SK-N-SH treated with all-trans-retinoic acid at 6 μM for 48 hours (cell line): Measurements from ENCODE around the gene KCNH4.

Experiments used
- ATAC-seq: fragments of 200-7000 bp; cut with Tn5 transposase; 3 replicates; pipeline ENCODE4 v1.9.1; 2020; ENCODE audit warnings: mild to moderate bottlenecking, moderate library complexity
- ARNTL ChIP-seq: fragments of 450-650 bp; formaldehyde crosslinking; IDR thresholded peaks from 2 replicates; pipeline ENCODE4 v1.5.0; 2020; ENCODE audit warnings: low read depth, mild to moderate bottlenecking, moderate library complexity, borderline replicate concordance
- CSDC2 ChIP-seq: fragments of 250-450 bp; sonication (Bioruptor Pico); IDR thresholded peaks from 2 replicates; pipeline ENCODE4 v1.5.0; 2020; ENCODE audit warnings: mild to moderate bottlenecking, moderate library complexity
- CSRNP3 ChIP-seq: fragments of 250-450 bp; sonication (Bioruptor Pico); IDR thresholded peaks from 2 replicates; pipeline ENCODE4 v1.5.1; 2021; ENCODE audit warnings: mild to moderate bottlenecking, moderate library complexity
- ESRRG ChIP-seq: fragments of 250-450 bp; sonication (Bioruptor Pico); IDR thresholded peaks from 2 replicates; pipeline ENCODE4 v1.6.1; 2021; ENCODE audit warnings: mild to moderate bottlenecking
- GLIS3 ChIP-seq: fragments of 250-450 bp; sonication (Bioruptor Pico); IDR thresholded peaks from 2 replicates; pipeline ENCODE4 v1.5.0; 2020; ENCODE audit warnings: mild to moderate bottlenecking, moderate library complexity
- ISL1 ChIP-seq: fragments of 250-450 bp; sonication (Bioruptor Pico); IDR thresholded peaks from 2 replicates; pipeline ENCODE4 v2.1.2; 2022; ENCODE audit warnings: mild to moderate bottlenecking, moderate library complexity
- OSR1 ChIP-seq: fragments of 250-450 bp; sonication (Bioruptor Pico); IDR thresholded peaks from 2 replicates; pipeline ENCODE4 v1.8.0; 2022; ENCODE audit warnings: moderate library complexity, mild to moderate bottlenecking, inconsistent platforms
- PPARA ChIP-seq: fragments of 250-450 bp; sonication (Bioruptor Pico); IDR thresholded peaks from 2 replicates; pipeline ENCODE4 v1.5.0; 2020; ENCODE audit warnings: mild to moderate bottlenecking, borderline replicate concordance
- RARB ChIP-seq: fragments of 250-450 bp; sonication (Bioruptor Pico); IDR thresholded peaks from 2 replicates; pipeline ENCODE4 v1.8.0; 2021; ENCODE audit warnings: mild to moderate bottlenecking, moderate library complexity
- SNAI2 ChIP-seq: fragments of 250-450 bp; sonication (Bioruptor Pico); IDR thresholded peaks from 2 replicates; pipeline ENCODE4 v1.5.0; 2020; ENCODE audit warnings: mild to moderate bottlenecking, moderate library complexity
- TCF4 ChIP-seq: fragments of 250-450 bp; sonication (Bioruptor Pico); IDR thresholded peaks from 2 replicates; pipeline ENCODE4 v1.8.0; 2021; ENCODE audit warnings: mild to moderate bottlenecking, moderate library complexity, borderline replicate concordance
- TOX ChIP-seq: fragments of 250-450 bp; sonication (Bioruptor Pico); IDR thresholded peaks from 2 replicates; pipeline ENCODE4 v1.8.0; 2021; ENCODE audit warnings: mild to moderate bottlenecking, moderate library complexity, borderline replicate concordance
- ZC3H10 ChIP-seq: fragments of 250-450 bp; sonication (Bioruptor Pico); IDR thresholded peaks from 2 replicates; pipeline ENCODE4 v1.5.1; 2021; ENCODE audit warnings: mild to moderate bottlenecking, moderate library complexity
- ZFP3 ChIP-seq: fragments of 250-450 bp; sonication (Bioruptor Pico); IDR thresholded peaks from 2 replicates; pipeline ENCODE4 v1.5.0; 2020; ENCODE audit warnings: mild to moderate bottlenecking, moderate library complexity
- ZNF565 ChIP-seq: fragments of 450-650 bp; formaldehyde crosslinking; conservative IDR thresholded peaks from 2 replicates; pipeline ENCODE4 v1.5.0; 2020; ENCODE audit warnings: low read depth, mild to moderate bottlenecking, moderate library complexity
- ZNF70 ChIP-seq: fragments of 450-650 bp; formaldehyde crosslinking; IDR thresholded peaks from 2 replicates; pipeline ENCODE4 v1.5.0; 2020; ENCODE audit warnings: mild to moderate bottlenecking, moderate library complexity
- TF ChIP-seq, protein P1 (sequence below): fragments of 250-450 bp; sonication (Bioruptor Pico); IDR thresholded peaks from 2 replicates; pipeline ENCODE4 v1.5.0; 2020; ENCODE audit warnings: mild to moderate bottlenecking, moderate library complexity
- TF ChIP-seq, protein P2 (sequence below): fragments of 250-450 bp; sonication (Bioruptor Pico); IDR thresholded peaks from 2 replicates; pipeline ENCODE4 v1.5.1; 2020; ENCODE audit warnings: low read depth, mild to moderate bottlenecking, moderate library complexity
- TF ChIP-seq, protein P3 (sequence below): fragments of 250-450 bp; sonication (Bioruptor Pico); IDR thresholded peaks from 2 replicates; pipeline ENCODE4 v1.8.0; 2021; ENCODE audit warnings: low read depth, mild to moderate bottlenecking, moderate library complexity, borderline replicate concordance
- TF ChIP-seq, protein P4 (sequence below): fragments of 250-450 bp; sonication (Bioruptor Pico); IDR thresholded peaks from 2 replicates; pipeline ENCODE4 v1.8.0; 2020; ENCODE audit warnings: mild to moderate bottlenecking, moderate library complexity, borderline replicate concordance

KCNH4 gene

GRCh38 chr17:42111265-42111636, 69.7 kb downstream of the KCNH4 start (continued):
- TF ChIP-seq, protein P1, sequence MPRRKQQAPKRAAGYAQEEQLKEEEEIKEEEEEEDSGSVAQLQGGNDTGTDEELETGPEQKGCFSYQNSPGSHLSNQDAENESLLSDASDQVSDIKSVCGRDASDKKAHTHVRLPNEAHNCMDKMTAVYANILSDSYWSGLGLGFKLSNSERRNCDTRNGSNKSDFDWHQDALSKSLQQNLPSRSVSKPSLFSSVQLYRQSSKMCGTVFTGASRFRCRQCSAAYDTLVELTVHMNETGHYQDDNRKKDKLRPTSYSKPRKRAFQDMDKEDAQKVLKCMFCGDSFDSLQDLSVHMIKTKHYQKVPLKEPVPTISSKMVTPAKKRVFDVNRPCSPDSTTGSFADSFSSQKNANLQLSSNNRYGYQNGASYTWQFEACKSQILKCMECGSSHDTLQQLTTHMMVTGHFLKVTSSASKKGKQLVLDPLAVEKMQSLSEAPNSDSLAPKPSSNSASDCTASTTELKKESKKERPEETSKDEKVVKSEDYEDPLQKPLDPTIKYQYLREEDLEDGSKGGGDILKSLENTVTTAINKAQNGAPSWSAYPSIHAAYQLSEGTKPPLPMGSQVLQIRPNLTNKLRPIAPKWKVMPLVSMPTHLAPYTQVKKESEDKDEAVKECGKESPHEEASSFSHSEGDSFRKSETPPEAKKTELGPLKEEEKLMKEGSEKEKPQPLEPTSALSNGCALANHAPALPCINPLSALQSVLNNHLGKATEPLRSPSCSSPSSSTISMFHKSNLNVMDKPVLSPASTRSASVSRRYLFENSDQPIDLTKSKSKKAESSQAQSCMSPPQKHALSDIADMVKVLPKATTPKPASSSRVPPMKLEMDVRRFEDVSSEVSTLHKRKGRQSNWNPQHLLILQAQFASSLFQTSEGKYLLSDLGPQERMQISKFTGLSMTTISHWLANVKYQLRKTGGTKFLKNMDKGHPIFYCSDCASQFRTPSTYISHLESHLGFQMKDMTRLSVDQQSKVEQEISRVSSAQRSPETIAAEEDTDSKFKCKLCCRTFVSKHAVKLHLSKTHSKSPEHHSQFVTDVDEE (CRISPR knock-in tag) = no peak

- ATAC-seq = no peak
- no peak for TF ChIP-seq TOX (CRISPR knock-in tag)
- TF ChIP-seq, protein P2, sequence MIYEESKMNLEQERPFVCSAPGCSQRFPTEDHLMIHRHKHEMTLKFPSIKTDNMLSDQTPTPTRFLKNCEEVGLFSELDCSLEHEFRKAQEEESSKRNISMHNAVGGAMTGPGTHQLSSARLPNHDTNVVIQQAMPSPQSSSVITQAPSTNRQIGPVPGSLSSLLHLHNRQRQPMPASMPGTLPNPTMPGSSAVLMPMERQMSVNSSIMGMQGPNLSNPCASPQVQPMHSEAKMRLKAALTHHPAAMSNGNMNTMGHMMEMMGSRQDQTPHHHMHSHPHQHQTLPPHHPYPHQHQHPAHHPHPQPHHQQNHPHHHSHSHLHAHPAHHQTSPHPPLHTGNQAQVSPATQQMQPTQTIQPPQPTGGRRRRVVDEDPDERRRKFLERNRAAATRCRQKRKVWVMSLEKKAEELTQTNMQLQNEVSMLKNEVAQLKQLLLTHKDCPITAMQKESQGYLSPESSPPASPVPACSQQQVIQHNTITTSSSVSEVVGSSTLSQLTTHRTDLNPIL = no peak
- TF ChIP-seq TCF4 (CRISPR knock-in tag) = no peak
- TF ChIP-seq, protein P3, sequence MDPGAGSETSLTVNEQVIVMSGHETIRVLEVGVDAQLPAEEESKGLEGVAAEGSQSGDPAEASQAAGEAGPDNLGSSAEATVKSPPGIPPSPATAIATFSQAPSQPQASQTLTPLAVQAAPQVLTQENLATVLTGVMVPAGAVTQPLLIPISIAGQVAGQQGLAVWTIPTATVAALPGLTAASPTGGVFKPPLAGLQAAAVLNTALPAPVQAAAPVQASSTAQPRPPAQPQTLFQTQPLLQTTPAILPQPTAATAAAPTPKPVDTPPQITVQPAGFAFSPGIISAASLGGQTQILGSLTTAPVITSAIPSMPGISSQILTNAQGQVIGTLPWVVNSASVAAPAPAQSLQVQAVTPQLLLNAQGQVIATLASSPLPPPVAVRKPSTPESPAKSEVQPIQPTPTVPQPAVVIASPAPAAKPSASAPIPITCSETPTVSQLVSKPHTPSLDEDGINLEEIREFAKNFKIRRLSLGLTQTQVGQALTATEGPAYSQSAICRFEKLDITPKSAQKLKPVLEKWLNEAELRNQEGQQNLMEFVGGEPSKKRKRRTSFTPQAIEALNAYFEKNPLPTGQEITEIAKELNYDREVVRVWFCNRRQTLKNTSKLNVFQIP (CRISPR knock-in tag) = no peak
- TF ChIP-seq ZFP3 (CRISPR knock-in tag) = no peak
- no peak for TF ChIP-seq GLIS3 (CRISPR knock-in tag)
- TF ChIP-seq RARB (CRISPR knock-in tag) = no peak
- TF ChIP-seq, protein P4, sequence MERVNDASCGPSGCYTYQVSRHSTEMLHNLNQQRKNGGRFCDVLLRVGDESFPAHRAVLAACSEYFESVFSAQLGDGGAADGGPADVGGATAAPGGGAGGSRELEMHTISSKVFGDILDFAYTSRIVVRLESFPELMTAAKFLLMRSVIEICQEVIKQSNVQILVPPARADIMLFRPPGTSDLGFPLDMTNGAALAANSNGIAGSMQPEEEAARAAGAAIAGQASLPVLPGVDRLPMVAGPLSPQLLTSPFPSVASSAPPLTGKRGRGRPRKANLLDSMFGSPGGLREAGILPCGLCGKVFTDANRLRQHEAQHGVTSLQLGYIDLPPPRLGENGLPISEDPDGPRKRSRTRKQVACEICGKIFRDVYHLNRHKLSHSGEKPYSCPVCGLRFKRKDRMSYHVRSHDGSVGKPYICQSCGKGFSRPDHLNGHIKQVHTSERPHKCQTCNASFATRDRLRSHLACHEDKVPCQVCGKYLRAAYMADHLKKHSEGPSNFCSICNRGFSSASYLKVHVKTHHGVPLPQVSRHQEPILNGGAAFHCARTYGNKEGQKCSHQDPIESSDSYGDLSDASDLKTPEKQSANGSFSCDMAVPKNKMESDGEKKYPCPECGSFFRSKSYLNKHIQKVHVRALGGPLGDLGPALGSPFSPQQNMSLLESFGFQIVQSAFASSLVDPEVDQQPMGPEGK (CRISPR knock-in tag) = no peak
- TF ChIP-seq, protein P1 (CRISPR knock-in tag) = no peak
- no peak for TF ChIP-seq OSR1 (CRISPR knock-in tag)
- TF ChIP-seq ARNTL (CRISPR knock-in tag) = no peak
- TF ChIP-seq CSRNP3 (CRISPR knock-in tag) = no peak
- no peak for TF ChIP-seq ZC3H10 (CRISPR knock-in tag)
- no peak for TF ChIP-seq CSDC2
- no peak for TF ChIP-seq ISL1 (CRISPR knock-in tag)
- TF ChIP-seq ESRRG (CRISPR knock-in tag) = no peak
- TF ChIP-seq ZNF70 (CRISPR knock-in tag) = no peak
- no peak for TF ChIP-seq ZNF565 (CRISPR knock-in tag)
- TF ChIP-seq PPARA (CRISPR knock-in tag) = no peak
- no peak for TF ChIP-seq SNAI2 (CRISPR knock-in tag)
- TF ChIP-seq, all 23 proteins: peak for 0
Measured at GRCh38 chr17:42110301-42111264, 70.4 kb downstream of the KCNH4 start.
